ENCODE measurements around the gene LHFPL4. TPM values are rescaled to one million over a fixed set of nuclear protein-coding genes. Genes with fewer than 3 reads are reported as not detected.

Gene LHFPL4
- total RNA-seq, 1 experiment from 2014 or later, result 16.3 TPM

DNA sequence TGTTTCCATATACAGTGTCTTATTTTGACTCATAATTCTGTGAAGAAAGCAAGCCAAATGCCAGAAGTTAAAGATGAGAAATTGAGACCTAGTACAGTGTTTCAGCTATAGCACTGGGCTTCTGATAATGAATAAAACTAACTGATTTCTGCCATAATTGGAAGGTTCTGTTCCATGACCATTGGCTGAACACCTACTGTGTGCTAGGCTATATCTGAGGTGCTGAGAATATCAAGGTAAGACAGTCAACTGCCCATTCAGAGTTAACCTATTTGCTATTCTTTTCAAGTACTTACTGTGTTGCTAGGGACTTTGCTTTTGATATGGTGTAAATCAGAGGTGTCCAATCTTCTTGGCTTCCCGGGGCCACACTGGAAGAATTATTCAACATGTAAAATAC, 73.4 kb downstream of the LHFPL4 start:
- H3K36me3 Mint-ChIP-seq (ENCODE audit: insufficient read depth in 1 of 3, low read depth in 3 of 3), result peaks cover 34 to 61% (median 50%) of the 10 kb centered on the region in 3 experiments
- no peak overlapping the region for H3K27ac ChIP-seq (ENCODE audit: insufficient read length, low read depth, low read length)

More for the DNA sequence above, 73.4 kb downstream of the LHFPL4 start:
- Histone ChIP-seq H3K56ac (ENCODE audit: insufficient read length, low read depth, low read length) (no peak overlapping the region), H4K20me1 (ENCODE audit: control insufficient read depth, insufficient read depth, insufficient read length) (no peaks in the 10 kb centered on the region), H4K91ac (ENCODE audit: insufficient read length, low read depth, low read length) (no peak overlapping the region), H3K14ac (ENCODE audit: insufficient read depth, low read length) (no peak overlapping the region), H2BK12ac (ENCODE audit: insufficient read length, low read depth, low read length) (no peak overlapping the region), H3K4ac (ENCODE audit: low read depth, low read length) (no peak overlapping the region), H3K18ac (ENCODE audit: insufficient read length, low read depth, low read length) (no peak overlapping the region), H2BK20ac (ENCODE audit: low read depth, low read length, poor library complexity, severe bottlenecking) (no peak overlapping the region), H3K23ac (ENCODE audit: insufficient read length, low read depth, low read length) (no peak overlapping the region), H3K79me1 (ENCODE audit: insufficient read depth, low read depth, low read length, poor library complexity, severe bottlenecking) (no peaks in the 10 kb centered on the region), H2BK15ac (ENCODE audit: low read depth, low read length) (no peak overlapping the region), H2AFZ (ENCODE audit: low read length) (no peak overlapping the region), H4K8ac (replicated peaks; ENCODE audit: insufficient read length, low read depth, low read length) (no peak overlapping the region), H2BK120ac (ENCODE audit: low read depth, low read length, poor library complexity, severe bottlenecking) (no peak overlapping the region), H3K9me3 (ENCODE audit: control insufficient read depth, low read depth, low read length) (no peaks in the 10 kb centered on the region), H2BK5ac (ENCODE audit: insufficient read length, low read length) (no peak overlapping the region), H3K23me2 (ENCODE audit: insufficient read length, low read depth, low read length, poor library complexity, severe bottlenecking) (no peaks in the 10 kb centered on the region), H3K79me2 (ENCODE audit: insufficient read depth, low read length) (no peaks in the 10 kb centered on the region), H3K4me2 (ENCODE audit: insufficient read depth, insufficient read length, low read length) (no peak overlapping the region), H3K4me1 (ENCODE audit: insufficient read depth, low read length) (no peaks in the 10 kb centered on the region), H3T11ph (ENCODE audit: low read length) (no peak overlapping the region), H4K5ac (ENCODE audit: insufficient read length, low read depth, low read length) (no peak overlapping the region), H3K27me3 (ENCODE audit: insufficient read depth, low read length) (no peaks in the 10 kb centered on the region), H2AK5ac (ENCODE audit: insufficient read length, low read length) (no peak overlapping the region), H3K9ac (ENCODE audit: extremely low read depth, insufficient read length, low read length) (no peak overlapping the region)
- DNase-seq, result no peak
- no CpG with 5 or more reads among the region's 1 CpG for WGBS (ENCODE audit: extremely low coverage, insufficient read length, low lambda C conversion rate)
- TF ChIP-seq, protein P1, sequence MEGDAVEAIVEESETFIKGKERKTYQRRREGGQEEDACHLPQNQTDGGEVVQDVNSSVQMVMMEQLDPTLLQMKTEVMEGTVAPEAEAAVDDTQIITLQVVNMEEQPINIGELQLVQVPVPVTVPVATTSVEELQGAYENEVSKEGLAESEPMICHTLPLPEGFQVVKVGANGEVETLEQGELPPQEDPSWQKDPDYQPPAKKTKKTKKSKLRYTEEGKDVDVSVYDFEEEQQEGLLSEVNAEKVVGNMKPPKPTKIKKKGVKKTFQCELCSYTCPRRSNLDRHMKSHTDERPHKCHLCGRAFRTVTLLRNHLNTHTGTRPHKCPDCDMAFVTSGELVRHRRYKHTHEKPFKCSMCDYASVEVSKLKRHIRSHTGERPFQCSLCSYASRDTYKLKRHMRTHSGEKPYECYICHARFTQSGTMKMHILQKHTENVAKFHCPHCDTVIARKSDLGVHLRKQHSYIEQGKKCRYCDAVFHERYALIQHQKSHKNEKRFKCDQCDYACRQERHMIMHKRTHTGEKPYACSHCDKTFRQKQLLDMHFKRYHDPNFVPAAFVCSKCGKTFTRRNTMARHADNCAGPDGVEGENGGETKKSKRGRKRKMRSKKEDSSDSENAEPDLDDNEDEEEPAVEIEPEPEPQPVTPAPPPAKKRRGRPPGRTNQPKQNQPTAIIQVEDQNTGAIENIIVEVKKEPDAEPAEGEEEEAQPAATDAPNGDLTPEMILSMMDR (conservative IDR thresholded peaks at IDR 0.05), result no peak
- Mint-ChIP-seq H3K4me1 (no peaks in the 10 kb centered on the region), H3K27me3 (ENCODE audit: low read depth) (no peaks in the 10 kb centered on the region), H3K9me3 (no peaks in the 10 kb centered on the region), H3K27ac (no peak overlapping the region), H3K4me3 (no peak overlapping the region)

All from H9 (cell line).